Measurements from ENCODE around the gene UNC13C. TPM values are rescaled to one million over a fixed set of nuclear protein-coding genes. Genes with fewer than 3 reads are reported as not detected.

UNC13C gene
- total RNA-seq, 4 donors from 2014 or later = under 0.01 to 0.79 (median 0.09) TPM; not detected in 1

GRCh38 chr15:54345827-54346226, 367.6 kb downstream of the UNC13C start:
- TF ChIP-seq CTCF (IDR thresholded peaks at IDR 0.05) = no peak
- DNase-seq (ENCODE audit: low spot score) (no peak), ATAC-seq (ENCODE audit: low FRiP score) (no peak)

GRCh38 chr15:54347082-54347827, 369.0 kb downstream of the UNC13C start:
- ATAC-seq (ENCODE audit: low FRiP score) (no peak), DNase-seq (ENCODE audit: low spot score) (no peak)
- TF ChIP-seq CTCF (IDR thresholded peaks at IDR 0.05) = no peak

- no peak for ATAC-seq (ENCODE audit: low FRiP score)
- no peak for TF ChIP-seq CTCF (IDR thresholded peaks at IDR 0.05)
- DNase-seq (ENCODE audit: low spot score) = no peak
Measured at GRCh38 chr15:54353726-54354125, 375.5 kb downstream of the UNC13C start.

GRCh38 chr15:54354341-54354740, 376.1 kb downstream of the UNC13C start:
- DNase-seq (ENCODE audit: low spot score) = no peak
- ATAC-seq (ENCODE audit: low FRiP score) = no peak
- TF ChIP-seq CTCF (IDR thresholded peaks at IDR 0.05) = no peak

GRCh38 chr15:54364961-54365360, 386.7 kb downstream of the UNC13C start:
- ATAC-seq (ENCODE audit: low FRiP score) (no peak), DNase-seq (ENCODE audit: low spot score) (no peak)
- TF ChIP-seq CTCF (IDR thresholded peaks at IDR 0.05) = no peak

GRCh38 chr15:54373332-54373731, 395.1 kb downstream of the UNC13C start:
- no peak for ATAC-seq (ENCODE audit: low FRiP score)
- DNase-seq (ENCODE audit: low spot score) = no peak
- no peak for TF ChIP-seq CTCF (IDR thresholded peaks at IDR 0.05)

All from omental fat pad (tissue), 4 donors.